ENCODE data around the gene PEAR1. TPM values are rescaled to one million over a fixed set of nuclear protein-coding genes. Genes with fewer than 3 reads are reported as not detected.

PEAR1 gene
- total and polyA plus RNA-seq, 2 donors: 0.61 to 2.5 TPM

DNA sequence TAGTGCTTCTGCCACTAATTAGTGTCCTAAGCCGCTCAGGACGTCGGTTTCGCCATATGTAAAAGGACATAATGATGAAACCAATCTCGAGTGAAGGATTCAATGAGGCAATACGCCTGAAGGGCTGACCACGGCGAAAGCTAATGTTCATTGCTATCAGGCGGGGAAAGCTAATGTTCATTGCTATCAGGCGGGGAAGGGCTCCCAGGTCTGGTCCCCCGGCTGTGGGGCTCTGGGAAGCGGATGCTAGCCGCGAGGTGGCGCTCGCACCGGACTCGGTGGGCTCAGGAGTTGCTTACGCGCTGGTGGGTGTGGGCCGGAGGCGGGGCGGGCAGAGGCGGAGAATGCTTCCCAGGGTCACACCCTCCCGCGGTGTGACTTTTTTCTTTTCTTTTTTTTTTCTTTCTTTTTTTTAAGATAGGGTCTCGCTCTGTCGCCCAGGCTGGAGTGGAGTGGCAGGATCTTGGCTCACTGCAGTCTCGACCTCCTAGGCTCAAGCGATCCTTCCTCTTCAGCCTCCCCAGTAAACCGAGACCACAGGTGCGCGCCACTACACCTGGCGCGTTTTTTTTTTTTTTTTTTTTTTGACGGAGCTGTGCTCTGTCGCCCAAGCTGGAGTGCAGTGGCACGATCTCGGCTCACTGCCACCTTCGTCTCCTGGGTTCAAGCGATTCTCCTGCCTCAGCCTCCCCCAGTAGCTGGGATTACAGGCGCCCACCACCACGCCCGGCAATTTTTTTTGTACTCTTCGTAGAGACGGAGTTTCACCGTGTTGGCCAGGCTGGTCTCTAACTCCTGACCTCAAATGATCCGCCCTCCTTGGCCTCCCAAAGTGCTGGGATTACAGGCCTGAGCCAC lies 1.1 kb upstream of the PEAR1 start:
- Histone ChIP-seq H3K4me3 (ENCODE audit: low read length in 2 of 2) (peak overlapping the region in 1 of 2 donors; percentile 13), H3K9me3 (ENCODE audit: control insufficient read depth in 2 of 2, insufficient read depth in 1 of 2, low read length in 1 of 2) (peaks cover 0 to 5% of the 10 kb centered on the region in 2 donors), H3K27ac (ENCODE audit: low read depth in 1 of 2, low read length in 1 of 2) (no peak overlapping the region), H3K36me3 (ENCODE audit: control insufficient read depth in 2 of 2, insufficient read depth in 2 of 2, low read length in 1 of 2) (no peaks in the 10 kb centered on the region), H3K27me3 (ENCODE audit: control insufficient read depth in 2 of 2, insufficient read depth in 1 of 2, low read length in 1 of 2) (peaks cover 33 to 92% of the 10 kb centered on the region in 2 donors), H3K4me1 (ENCODE audit: control insufficient read depth in 2 of 2, insufficient read depth in 2 of 2, low read length in 2 of 2) (peaks cover 0 to 15% of the 10 kb centered on the region in 2 donors)
- 9% methylated on average over 48 of the region's 48 CpGs for WGBS
- peak; percentile 53 to 84 (median 65) for DNase-seq (ENCODE audit: low read depth in 6 of 9, low spot score in 9 of 9)

DNA sequence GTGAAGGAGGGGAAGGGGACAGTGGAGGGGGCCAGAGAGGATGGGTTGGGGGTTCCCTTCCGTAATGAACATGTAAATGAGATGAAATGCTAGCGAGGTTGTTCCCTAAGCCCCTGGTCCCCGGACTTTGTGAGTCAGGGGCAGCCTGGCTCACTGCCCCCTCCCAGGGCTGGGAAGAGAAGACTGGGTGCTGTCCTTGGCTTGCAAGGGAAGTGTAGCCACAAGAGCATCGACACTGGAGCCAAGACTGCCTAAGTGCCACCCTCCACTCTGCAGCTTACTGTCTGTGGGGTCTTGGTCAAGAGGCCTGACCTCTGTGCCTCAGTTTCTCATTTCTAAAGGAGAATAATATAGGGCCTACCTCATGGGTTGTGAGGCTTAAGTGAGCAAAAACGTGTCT lies 483 bp downstream of the PEAR1 start:
- no peak overlapping the region for H3K4me3 ChIP-seq (ENCODE audit: low read length in 2 of 2)
- H3K4me1 ChIP-seq (ENCODE audit: control insufficient read depth in 2 of 2, insufficient read depth in 2 of 2, low read length in 2 of 2): peaks cover 0 to 20% of the 10 kb centered on the region in 2 donors
- WGBS: 33% methylated on average over 5 of the region's 5 CpGs
- H3K27me3 ChIP-seq (ENCODE audit: control insufficient read depth in 2 of 2, insufficient read depth in 1 of 2, low read length in 1 of 2): peaks cover 32 to 92% of the 10 kb centered on the region in 2 donors
- peaks cover 0 to 5% of the 10 kb centered on the region in 2 donors for H3K9me3 ChIP-seq (ENCODE audit: control insufficient read depth in 2 of 2, insufficient read depth in 1 of 2, low read length in 1 of 2)
- no peak for DNase-seq (ENCODE audit: low read depth in 6 of 9, low spot score in 9 of 9)
- H3K27ac ChIP-seq (ENCODE audit: low read depth in 1 of 2, low read length in 1 of 2): peak overlapping the region in 1 of 2 donors; percentile 34
- no peaks in the 10 kb centered on the region for H3K36me3 ChIP-seq (ENCODE audit: control insufficient read depth in 2 of 2, insufficient read depth in 2 of 2, low read length in 1 of 2)

DNA sequence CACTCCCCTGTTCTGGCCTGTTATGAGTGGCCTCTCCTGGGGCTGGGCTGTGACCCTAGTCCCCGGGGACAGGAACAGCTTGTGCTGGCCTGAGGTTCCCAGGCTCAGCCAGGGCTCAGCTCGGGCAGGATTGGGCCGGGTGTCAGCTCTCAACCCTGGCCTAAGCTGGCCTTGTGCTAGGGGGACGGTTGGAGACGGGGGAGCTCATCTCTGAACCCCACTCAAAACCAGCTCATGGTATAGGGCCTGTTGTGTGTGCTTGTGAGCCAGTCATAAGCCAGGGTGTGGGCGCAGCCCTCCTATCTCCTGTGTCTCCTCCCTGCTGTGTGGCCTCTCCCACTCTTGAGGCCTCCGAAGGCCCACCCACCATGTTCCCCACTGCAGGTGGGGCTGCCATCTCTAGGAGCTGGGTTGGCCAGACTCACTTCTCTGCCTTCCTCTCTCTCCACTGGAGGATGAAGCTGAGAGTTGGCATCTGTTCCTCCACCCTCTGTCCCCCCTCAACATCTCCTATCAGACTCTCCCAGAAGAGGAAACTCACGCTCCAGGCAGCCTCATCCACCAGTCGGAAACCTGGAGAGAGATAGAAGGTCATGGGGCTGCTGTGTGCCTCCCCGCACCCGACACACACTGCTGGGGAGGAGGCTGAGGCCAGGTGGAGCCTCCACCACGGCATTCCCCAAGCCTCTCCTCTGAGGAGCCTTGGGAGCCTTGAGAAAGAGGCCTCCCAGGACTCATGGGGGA lies 1.4 kb downstream of the PEAR1 start:
- WGBS: 76% methylated on average over 12 of the region's 12 CpGs
- Histone ChIP-seq H3K9me3 (ENCODE audit: control insufficient read depth in 2 of 2, insufficient read depth in 1 of 2, low read length in 1 of 2) (peaks cover 0 to 5% of the 10 kb centered on the region in 2 donors), H3K4me3 (ENCODE audit: low read length in 2 of 2) (no peak overlapping the region), H3K36me3 (ENCODE audit: control insufficient read depth in 2 of 2, insufficient read depth in 2 of 2, low read length in 1 of 2) (no peaks in the 10 kb centered on the region), H3K4me1 (ENCODE audit: control insufficient read depth in 2 of 2, insufficient read depth in 2 of 2, low read length in 2 of 2) (peaks cover 0 to 20% of the 10 kb centered on the region in 2 donors), H3K27ac (ENCODE audit: low read depth in 1 of 2, low read length in 1 of 2) (peak overlapping the region in 1 of 2 donors; percentile 24), H3K27me3 (ENCODE audit: control insufficient read depth in 2 of 2, insufficient read depth in 1 of 2, low read length in 1 of 2) (peaks cover 32 to 92% of the 10 kb centered on the region in 2 donors)
- DNase-seq (ENCODE audit: low read depth in 6 of 9, low spot score in 9 of 9): no peak

DNA sequence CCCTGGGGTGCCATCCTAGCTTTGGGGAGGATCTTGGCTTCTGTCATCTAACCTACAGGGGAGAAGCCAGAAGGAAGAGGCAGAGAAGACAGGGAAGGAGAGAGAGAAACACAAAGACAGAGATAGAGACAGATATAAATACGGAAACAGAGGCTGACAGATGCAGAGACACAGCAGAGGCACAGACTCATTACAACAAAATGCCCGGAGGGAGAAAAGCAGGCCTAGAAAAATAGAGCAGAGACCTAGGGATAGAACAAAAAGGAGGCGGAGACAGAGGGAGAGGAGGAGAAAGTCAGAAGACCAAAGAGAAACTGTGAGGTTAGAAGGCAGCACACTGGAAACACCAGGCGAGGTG lies 1.9 kb downstream of the PEAR1 start:
- Histone ChIP-seq H3K27me3 (ENCODE audit: control insufficient read depth in 2 of 2, insufficient read depth in 1 of 2, low read length in 1 of 2) (peaks cover 31 to 90% of the 10 kb centered on the region in 2 donors), H3K4me1 (ENCODE audit: control insufficient read depth in 2 of 2, insufficient read depth in 2 of 2, low read length in 2 of 2) (peaks cover 0 to 20% of the 10 kb centered on the region in 2 donors), H3K4me3 (ENCODE audit: low read length in 2 of 2) (no peak overlapping the region), H3K9me3 (ENCODE audit: control insufficient read depth in 2 of 2, insufficient read depth in 1 of 2, low read length in 1 of 2) (peaks cover 0 to 5% of the 10 kb centered on the region in 2 donors), H3K27ac (ENCODE audit: low read depth in 1 of 2, low read length in 1 of 2) (peak overlapping the region in 1 of 2 donors; percentile 17), H3K36me3 (ENCODE audit: control insufficient read depth in 2 of 2, insufficient read depth in 2 of 2, low read length in 1 of 2) (no peaks in the 10 kb centered on the region)
- no peak for DNase-seq (ENCODE audit: low read depth in 6 of 9, low spot score in 9 of 9)
- 94% methylated on average over 4 of the region's 4 CpGs for WGBS

DNA sequence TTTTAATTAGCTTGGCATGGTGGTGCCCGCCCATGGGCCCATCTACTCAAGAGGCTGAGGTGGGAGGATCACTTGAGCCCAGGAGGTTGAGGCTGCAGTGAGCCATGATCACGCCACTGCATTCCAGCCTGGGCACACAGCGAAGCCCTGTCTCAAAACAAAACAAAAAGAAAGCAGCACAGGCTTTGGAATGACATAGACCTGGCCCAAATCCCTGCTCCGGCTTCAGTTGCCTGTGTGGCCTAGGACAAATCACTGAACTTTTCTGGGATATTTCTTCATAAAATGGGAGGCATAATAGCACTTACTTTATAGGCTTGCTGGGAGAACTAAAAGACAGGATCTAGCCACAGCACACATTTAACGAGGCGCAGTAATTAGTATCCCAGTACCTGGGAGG lies 2.4 kb downstream of the PEAR1 start:
- 95% methylated on average over 6 of the region's 6 CpGs for WGBS
- Histone ChIP-seq H3K27me3 (ENCODE audit: control insufficient read depth in 2 of 2, insufficient read depth in 1 of 2, low read length in 1 of 2) (peaks cover 28 to 89% of the 10 kb centered on the region in 2 donors), H3K4me3 (ENCODE audit: low read length in 2 of 2) (no peak overlapping the region)

DNA sequence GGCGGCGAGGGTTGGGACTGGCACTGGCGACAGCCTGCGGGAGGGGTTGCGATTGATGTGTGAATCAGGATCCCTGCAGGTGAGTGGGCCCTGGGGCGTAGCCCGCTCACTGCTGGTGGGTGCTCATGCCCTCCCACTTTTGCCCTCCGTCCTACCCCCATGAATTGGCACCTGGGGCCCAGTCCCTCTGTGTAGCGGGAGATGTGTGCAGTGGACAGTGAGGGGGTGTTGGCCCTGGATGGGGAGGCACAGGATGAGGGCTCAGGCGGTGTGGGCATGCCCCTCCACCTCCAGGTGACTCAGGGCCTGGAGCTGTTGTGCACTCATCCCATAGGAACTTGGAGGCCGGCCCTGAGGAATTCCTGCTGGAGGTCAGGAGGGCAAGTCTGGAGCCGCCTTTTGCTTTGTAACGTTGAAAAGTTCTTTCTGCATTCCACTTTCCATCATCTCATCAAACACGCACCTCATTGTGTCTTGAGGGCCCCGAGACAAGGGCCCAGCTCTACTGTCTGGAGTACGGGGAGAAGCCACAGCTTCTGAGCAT lies 3.0 kb downstream of the PEAR1 start:
- no peak overlapping the region for H3K4me3 ChIP-seq (ENCODE audit: low read length in 2 of 2)
- peaks cover 0 to 5% of the 10 kb centered on the region in 2 donors for H3K9me3 ChIP-seq (ENCODE audit: control insufficient read depth in 2 of 2, insufficient read depth in 1 of 2, low read length in 1 of 2)
- peaks cover 24 to 84% of the 10 kb centered on the region in 2 donors for H3K27me3 ChIP-seq (ENCODE audit: control insufficient read depth in 2 of 2, insufficient read depth in 1 of 2, low read length in 1 of 2)
- no peak for DNase-seq (ENCODE audit: low read depth in 6 of 9, low spot score in 9 of 9)
- peaks cover 0 to 20% of the 10 kb centered on the region in 2 donors for H3K4me1 ChIP-seq (ENCODE audit: control insufficient read depth in 2 of 2, insufficient read depth in 2 of 2, low read length in 2 of 2)
- no peaks in the 10 kb centered on the region for H3K36me3 ChIP-seq (ENCODE audit: control insufficient read depth in 2 of 2, insufficient read depth in 2 of 2, low read length in 1 of 2)
- H3K27ac ChIP-seq (ENCODE audit: low read depth in 1 of 2, low read length in 1 of 2): no peak overlapping the region
- 97% methylated on average over 16 of the region's 16 CpGs for WGBS

More for the DNA sequence above, 2.4 kb downstream of the PEAR1 start:
- no peak for DNase-seq (ENCODE audit: low read depth in 6 of 9, low spot score in 9 of 9)
- H3K36me3 ChIP-seq (ENCODE audit: control insufficient read depth in 2 of 2, insufficient read depth in 2 of 2, low read length in 1 of 2): no peaks in the 10 kb centered on the region
- H3K27ac ChIP-seq (ENCODE audit: low read depth in 1 of 2, low read length in 1 of 2): no peak overlapping the region
- peaks cover 0 to 20% of the 10 kb centered on the region in 2 donors for H3K4me1 ChIP-seq (ENCODE audit: control insufficient read depth in 2 of 2, insufficient read depth in 2 of 2, low read length in 2 of 2)
- H3K9me3 ChIP-seq (ENCODE audit: control insufficient read depth in 2 of 2, insufficient read depth in 1 of 2, low read length in 1 of 2): peaks cover 0 to 5% of the 10 kb centered on the region in 2 donors

DNA sequence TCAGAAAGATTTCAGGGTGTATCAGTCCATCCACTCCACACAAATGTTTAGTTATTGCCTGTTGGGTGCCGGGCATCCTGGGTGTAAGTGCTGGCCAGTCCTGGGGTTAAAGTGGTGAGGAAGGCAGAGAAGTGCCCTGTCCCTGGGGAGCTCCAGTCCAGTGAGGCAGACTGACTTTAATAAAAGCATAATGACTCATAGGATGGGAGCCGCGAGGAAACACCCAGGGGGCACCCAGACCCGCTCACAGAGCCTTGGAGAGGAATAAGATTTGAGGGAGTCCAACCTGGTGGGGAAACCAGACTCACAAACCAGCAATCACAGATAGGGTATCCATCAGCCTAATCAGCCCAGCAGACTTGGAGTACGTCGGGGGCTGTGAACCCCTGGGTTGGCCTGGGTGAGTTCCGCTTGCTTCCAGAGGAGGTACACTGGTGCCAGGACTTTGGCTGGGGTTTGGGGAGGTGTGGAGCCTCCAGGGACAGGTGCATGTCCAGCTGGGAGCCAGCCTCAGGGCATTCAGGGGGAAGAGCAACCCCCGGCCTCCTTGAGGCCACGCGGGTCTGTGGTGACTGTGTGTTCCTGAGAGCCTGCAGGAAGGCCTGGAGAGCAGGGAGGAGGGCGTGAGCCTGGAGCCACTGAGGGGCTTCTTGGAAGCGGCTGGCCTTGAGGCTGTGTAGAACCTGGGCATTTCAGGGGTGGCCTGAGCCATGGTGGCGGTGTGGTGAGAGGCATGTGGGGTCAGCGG lies 3.7 kb downstream of the PEAR1 start:
- 90% methylated on average over 14 of the region's 14 CpGs for WGBS
- H3K27me3 ChIP-seq (ENCODE audit: control insufficient read depth in 2 of 2, insufficient read depth in 1 of 2, low read length in 1 of 2): peaks cover 23 to 80% of the 10 kb centered on the region in 2 donors
- H3K27ac ChIP-seq (ENCODE audit: low read depth in 1 of 2, low read length in 1 of 2): peak overlapping the region in 1 of 2 donors; percentile 17
- no peaks in the 10 kb centered on the region for H3K9me3 ChIP-seq (ENCODE audit: control insufficient read depth in 2 of 2, insufficient read depth in 1 of 2, low read length in 1 of 2)
- DNase-seq (ENCODE audit: low read depth in 6 of 9, low spot score in 9 of 9): no peak
- H3K4me3 ChIP-seq (ENCODE audit: low read length in 2 of 2): no peak overlapping the region
- H3K36me3 ChIP-seq (ENCODE audit: control insufficient read depth in 2 of 2, insufficient read depth in 2 of 2, low read length in 1 of 2): no peaks in the 10 kb centered on the region
- H3K4me1 ChIP-seq (ENCODE audit: control insufficient read depth in 2 of 2, insufficient read depth in 2 of 2, low read length in 2 of 2): peaks cover 0 to 17% of the 10 kb centered on the region in 2 donors

DNA sequence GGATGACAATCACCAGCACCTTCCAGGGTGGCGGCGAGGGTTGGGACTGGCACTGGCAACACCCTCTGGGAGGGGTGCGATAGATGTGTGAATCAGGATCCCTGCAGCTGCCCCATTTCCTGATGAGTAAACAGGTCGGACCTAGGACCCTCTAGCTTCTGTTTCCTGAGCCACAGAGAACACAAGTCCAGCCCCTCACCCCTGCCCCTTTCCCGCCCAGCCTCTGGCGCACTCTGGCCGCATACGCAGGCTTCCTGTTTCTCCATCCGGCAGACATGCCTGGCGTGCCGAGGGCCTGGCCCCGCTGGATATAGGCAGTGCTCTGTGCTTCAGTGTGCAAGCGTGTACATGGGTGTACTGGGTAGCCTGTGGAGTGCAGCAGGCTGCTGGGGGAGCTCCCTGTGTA lies 4.6 kb downstream of the PEAR1 start:
- no peak overlapping the region for H3K4me3 ChIP-seq (ENCODE audit: low read length in 2 of 2)
- H3K4me1 ChIP-seq (ENCODE audit: control insufficient read depth in 2 of 2, insufficient read depth in 2 of 2, low read length in 2 of 2): peaks cover 0 to 16% of the 10 kb centered on the region in 2 donors
- H3K9me3 ChIP-seq (ENCODE audit: control insufficient read depth in 2 of 2, insufficient read depth in 1 of 2, low read length in 1 of 2): no peaks in the 10 kb centered on the region
- H3K27me3 ChIP-seq (ENCODE audit: control insufficient read depth in 2 of 2, insufficient read depth in 1 of 2, low read length in 1 of 2): peaks cover 17 to 74% of the 10 kb centered on the region in 2 donors
- H3K27ac ChIP-seq (ENCODE audit: low read depth in 1 of 2, low read length in 1 of 2): no peak overlapping the region
- WGBS: 18% methylated on average over 11 of the region's 13 CpGs
- DNase-seq (ENCODE audit: low read depth in 6 of 9, low spot score in 9 of 9): no peak
- no peaks in the 10 kb centered on the region for H3K36me3 ChIP-seq (ENCODE audit: control insufficient read depth in 2 of 2, insufficient read depth in 2 of 2, low read length in 1 of 2)
